Panc1 (cell line): ENCODE results near the gene KMT5C.

Experiments used
- POLR2AphosphoS5 ChIP-seq: IDR thresholded peaks from 2 replicates; pipeline ENCODE4 v1.6.1; 2012; ENCODE audit warnings: mild to moderate bottlenecking, low read depth, low read length, moderate library complexity
- SIN3A ChIP-seq: IDR thresholded peaks from 2 replicates; pipeline ENCODE4 v1.6.1; 2012; ENCODE audit warnings: low read depth, mild to moderate bottlenecking, low read length, moderate library complexity, borderline replicate concordance; ENCODE audit not compliant: insufficient read depth
- TCF7L2 ChIP-seq: IDR thresholded peaks from 2 replicates; pipeline ENCODE4 v1.6.1; 2011; ENCODE audit warnings: mild to moderate bottlenecking, low read depth, low read length, inconsistent platforms
- TF ChIP-seq, protein P1 (sequence below): fragments of 450-650 bp; IDR thresholded peaks from 2 replicates; pipeline ENCODE4 v1.5.1; 2017; ENCODE audit warnings: mild to moderate bottlenecking
- TF ChIP-seq, protein P2 (sequence below), 2 experiments: IDR thresholded peaks; 2 replicates each; pipeline ENCODE4 v1.6.1; 2011 to 2012; ENCODE audit warnings: low read depth in 2 of 2, control low read depth in 1 of 2, low read length in 1 of 2, mild to moderate bottlenecking in 1 of 2, moderate library complexity in 1 of 2; ENCODE audit not compliant: insufficient read depth in 1 of 2

DNA sequence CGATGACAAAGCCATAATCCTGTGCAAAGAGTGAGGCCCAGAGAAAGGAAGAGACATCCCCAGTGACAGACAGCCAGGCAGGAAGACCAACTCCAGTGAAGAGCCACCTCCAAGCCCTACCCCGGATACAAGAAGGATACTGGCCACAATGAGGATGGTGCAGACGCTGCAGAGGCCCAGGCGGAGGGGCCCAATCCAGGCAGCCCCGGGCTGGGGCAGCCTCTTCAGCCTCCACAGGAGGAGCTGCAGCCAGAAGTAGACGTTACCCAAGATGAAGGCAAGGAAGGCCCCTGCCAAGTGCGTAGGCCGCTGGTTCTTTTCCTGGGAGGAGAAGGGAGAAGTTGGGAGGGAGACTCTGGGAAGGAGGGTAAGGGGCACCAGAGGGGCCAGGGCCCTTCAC is 23.0 kb upstream of the KMT5C start:
- TF ChIP-seq, protein P1, sequence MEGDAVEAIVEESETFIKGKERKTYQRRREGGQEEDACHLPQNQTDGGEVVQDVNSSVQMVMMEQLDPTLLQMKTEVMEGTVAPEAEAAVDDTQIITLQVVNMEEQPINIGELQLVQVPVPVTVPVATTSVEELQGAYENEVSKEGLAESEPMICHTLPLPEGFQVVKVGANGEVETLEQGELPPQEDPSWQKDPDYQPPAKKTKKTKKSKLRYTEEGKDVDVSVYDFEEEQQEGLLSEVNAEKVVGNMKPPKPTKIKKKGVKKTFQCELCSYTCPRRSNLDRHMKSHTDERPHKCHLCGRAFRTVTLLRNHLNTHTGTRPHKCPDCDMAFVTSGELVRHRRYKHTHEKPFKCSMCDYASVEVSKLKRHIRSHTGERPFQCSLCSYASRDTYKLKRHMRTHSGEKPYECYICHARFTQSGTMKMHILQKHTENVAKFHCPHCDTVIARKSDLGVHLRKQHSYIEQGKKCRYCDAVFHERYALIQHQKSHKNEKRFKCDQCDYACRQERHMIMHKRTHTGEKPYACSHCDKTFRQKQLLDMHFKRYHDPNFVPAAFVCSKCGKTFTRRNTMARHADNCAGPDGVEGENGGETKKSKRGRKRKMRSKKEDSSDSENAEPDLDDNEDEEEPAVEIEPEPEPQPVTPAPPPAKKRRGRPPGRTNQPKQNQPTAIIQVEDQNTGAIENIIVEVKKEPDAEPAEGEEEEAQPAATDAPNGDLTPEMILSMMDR = no peak
- TF ChIP-seq POLR2AphosphoS5 (no peak), TCF7L2 (no peak), SIN3A (no peak)
- TF ChIP-seq, protein P2, sequence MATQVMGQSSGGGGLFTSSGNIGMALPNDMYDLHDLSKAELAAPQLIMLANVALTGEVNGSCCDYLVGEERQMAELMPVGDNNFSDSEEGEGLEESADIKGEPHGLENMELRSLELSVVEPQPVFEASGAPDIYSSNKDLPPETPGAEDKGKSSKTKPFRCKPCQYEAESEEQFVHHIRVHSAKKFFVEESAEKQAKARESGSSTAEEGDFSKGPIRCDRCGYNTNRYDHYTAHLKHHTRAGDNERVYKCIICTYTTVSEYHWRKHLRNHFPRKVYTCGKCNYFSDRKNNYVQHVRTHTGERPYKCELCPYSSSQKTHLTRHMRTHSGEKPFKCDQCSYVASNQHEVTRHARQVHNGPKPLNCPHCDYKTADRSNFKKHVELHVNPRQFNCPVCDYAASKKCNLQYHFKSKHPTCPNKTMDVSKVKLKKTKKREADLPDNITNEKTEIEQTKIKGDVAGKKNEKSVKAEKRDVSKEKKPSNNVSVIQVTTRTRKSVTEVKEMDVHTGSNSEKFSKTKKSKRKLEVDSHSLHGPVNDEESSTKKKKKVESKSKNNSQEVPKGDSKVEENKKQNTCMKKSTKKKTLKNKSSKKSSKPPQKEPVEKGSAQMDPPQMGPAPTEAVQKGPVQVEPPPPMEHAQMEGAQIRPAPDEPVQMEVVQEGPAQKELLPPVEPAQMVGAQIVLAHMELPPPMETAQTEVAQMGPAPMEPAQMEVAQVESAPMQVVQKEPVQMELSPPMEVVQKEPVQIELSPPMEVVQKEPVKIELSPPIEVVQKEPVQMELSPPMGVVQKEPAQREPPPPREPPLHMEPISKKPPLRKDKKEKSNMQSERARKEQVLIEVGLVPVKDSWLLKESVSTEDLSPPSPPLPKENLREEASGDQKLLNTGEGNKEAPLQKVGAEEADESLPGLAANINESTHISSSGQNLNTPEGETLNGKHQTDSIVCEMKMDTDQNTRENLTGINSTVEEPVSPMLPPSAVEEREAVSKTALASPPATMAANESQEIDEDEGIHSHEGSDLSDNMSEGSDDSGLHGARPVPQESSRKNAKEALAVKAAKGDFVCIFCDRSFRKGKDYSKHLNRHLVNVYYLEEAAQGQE (IDR thresholded peaks at IDR 0.05; ENCODE audit: insufficient read depth in 1 of 2, low read depth in 2 of 2, low read length in 1 of 2) = no peak
